Heart left ventricle (tissue), 16 donors: ENCODE results near the gene CHN1. TPM values are rescaled to one million over a fixed set of nuclear protein-coding genes. Genes with fewer than 3 reads are reported as not detected.

Experiments used
- ATAC-seq, 4 donors: fragments of 200-7000 bp; cut with Tn5 transposase; one replicate each; pipeline ENCODE4 v1.9.1; 2020 to 2022; ENCODE audit warnings: moderate library complexity in 4 of 4, mild to moderate bottlenecking in 3 of 4, moderate number of reproducible peaks in 1 of 4
- DNase-seq, 5 donors: peaks; one replicate each; pipeline ENCODE4 v3.0.0-alpha.2; 2020
- H3K27ac ChIP-seq, 12 donors: fragments of 200-600 bp; sonication (generic) in 4 of 12; one replicate each; pipeline versions ENCODE4 v1.5.0 to v1.8.0; 2016 to 2022; ENCODE audit warnings: mild to moderate bottlenecking in 2 of 12
- H3K27me3 ChIP-seq, 9 donors: fragments of 200-600 bp; sonication (generic) in 2 of 9; one replicate each; pipeline versions ENCODE4 v1.5.1 to v1.8.0; 2016 to 2022; ENCODE audit warnings: mild to moderate bottlenecking in 3 of 9
- H3K36me3 ChIP-seq, 9 donors: fragments of 200-600 bp; sonication (generic) in 2 of 9; one replicate each; pipeline versions ENCODE4 v1.5.0 to v1.8.0; 2018 to 2022; ENCODE audit warnings: mild to moderate bottlenecking in 2 of 9
- H3K4me1 ChIP-seq, 12 donors: fragments of 200-600 bp; sonication (generic) in 4 of 12; one replicate each; pipeline versions ENCODE4 v1.5.0 to v1.8.0; 2016 to 2022; ENCODE audit warnings: mild to moderate bottlenecking in 3 of 12
- H3K4me3 ChIP-seq, 12 donors: fragments of 200-600 bp; sonication (generic) in 4 of 12; one replicate each; pipeline versions ENCODE4 v1.5.0 to v1.8.0; 2017 to 2022; ENCODE audit warnings: mild to moderate bottlenecking in 9 of 12, moderate library complexity in 4 of 12
- H3K9me3 ChIP-seq, 12 donors: fragments of 200-600 bp; sonication (generic) in 4 of 12; one replicate each; pipeline versions ENCODE4 v1.5.0 to v1.8.0; 2016 to 2022; ENCODE audit warnings: mild to moderate bottlenecking in 1 of 12
- POLR2A ChIP-seq, 2 donors: fragments of 450-650 bp; IDR thresholded peaks; one replicate each; pipeline ENCODE4 v1.6.1; 2017; ENCODE audit warnings: antibody characterized with exemption in 2 of 2, mild to moderate bottlenecking in 2 of 2, moderate library complexity in 2 of 2
- WGBS, 4 donors: extraction: QIAGEN DNeasy Blood & Tissue Kit in 2 of 4; methylation state at CpG; one replicate each; pipeline versions ENCODE4 v1.1.5 to v1.1.7; 2013 to 2018; 5-methylcytosine and 5-hydroxymethylcytosine counted together
- intact Hi-C, 10 donors: fragments of 100-400 bp; cut with DNase I; formaldehyde crosslinking; loops; one replicate each; pipeline versions ENCODE4 v1.11.1 to v1.14.2; 2022
- polyA plus RNA-seq, 2 donors: library from polyadenylated mRNA; stranded (reverse); fragments of 200-250 nt; gene quantifications; one replicate each; pipeline ENCODE4 v1.2.3, GENCODE V29; 2013
- total RNA-seq, 9 donors: library from RNA; depleted of rRNA in 2 of 9; stranded (reverse); fragments of >200 nt in 2 of 9; fragmentation: NEBNext Ultra II Directional in 3 of 9; extraction: Animal tissue kit (Norgen Biotek cat#: 25700) in 3 of 9; gene quantifications; one replicate each; pipeline versions ENCODE4 v1.1.0 to v1.2.4, GENCODE V29; 2016 to 2023
- TF ChIP-seq, protein P1 (sequence below), 12 donors: fragments of 200-600 bp; sonication (generic) in 4 of 12; IDR thresholded peaks; one replicate each; pipeline versions ENCODE4 v1.5.0 to v1.8.0; 2018 to 2022; ENCODE audit warnings: antibody characterized with exemption in 12 of 12, mild to moderate bottlenecking in 5 of 12
- donor health status: ischemic (EF 13 %, LVEDD 7.1; RV severe dilation, severe dysfunction).
- donor health status: healthy with polysubstance abuse.
- donor health status: DM: no; HTN: yes; CAD: no.
- donor health status: DM: no; HTN: no; CAD: no.
- donor health status: ischemic (EF 25% LVEDD 6.9; RV normal size, moderate dysfunction).
- donor health status: ischemic (EF 25% LVEDD 5.7; RV mildly dilated, moderate dysfunction).
- donor health status: healthy.
- donor health status: DM: yes; HTN: yes; CAD: no.
- donor health status: ischemic (EF 35%, LVEDD 5.7; RV mildly dilated, moderate dysfunction).
- donor health status: nonischemic (EF 11% LVEDD 7.7; RV severe dilation, severe dysfunction).
- donor health status: DM: yes; HTN: yes; CAD: no.
- donor health status: PGD.
- donor health status: ischemic (EF 29% LVEDD 5.4; RV normal size, mild dysfunction).
- donor health status: nonischemic (EF 23%, LVEDD 6.1; RV moderate dilation, normal function).

CHN1 gene
- total and polyA plus RNA-seq, 11 donors, result 6.9 to 24.3 (median 19.2) TPM

GRCh38 chr2:174972924-174973323, 32.3 kb downstream of the CHN1 start:
- no peak for ATAC-seq
- Histone ChIP-seq H3K4me3 (no peak overlapping the region), H3K36me3 (no peaks in the 10 kb centered on the region), H3K4me1 (peaks cover 0 to 33% (median 15%) of the 10 kb centered on the region in 12 donors), H3K27me3 (no peaks in the 10 kb centered on the region), H3K9me3 (no peaks in the 10 kb centered on the region), H3K27ac (no peak overlapping the region)
- no peak for DNase-seq
- no peak for TF ChIP-seq POLR2A (IDR thresholded peaks at IDR 0.05)
- TF ChIP-seq, protein P1, sequence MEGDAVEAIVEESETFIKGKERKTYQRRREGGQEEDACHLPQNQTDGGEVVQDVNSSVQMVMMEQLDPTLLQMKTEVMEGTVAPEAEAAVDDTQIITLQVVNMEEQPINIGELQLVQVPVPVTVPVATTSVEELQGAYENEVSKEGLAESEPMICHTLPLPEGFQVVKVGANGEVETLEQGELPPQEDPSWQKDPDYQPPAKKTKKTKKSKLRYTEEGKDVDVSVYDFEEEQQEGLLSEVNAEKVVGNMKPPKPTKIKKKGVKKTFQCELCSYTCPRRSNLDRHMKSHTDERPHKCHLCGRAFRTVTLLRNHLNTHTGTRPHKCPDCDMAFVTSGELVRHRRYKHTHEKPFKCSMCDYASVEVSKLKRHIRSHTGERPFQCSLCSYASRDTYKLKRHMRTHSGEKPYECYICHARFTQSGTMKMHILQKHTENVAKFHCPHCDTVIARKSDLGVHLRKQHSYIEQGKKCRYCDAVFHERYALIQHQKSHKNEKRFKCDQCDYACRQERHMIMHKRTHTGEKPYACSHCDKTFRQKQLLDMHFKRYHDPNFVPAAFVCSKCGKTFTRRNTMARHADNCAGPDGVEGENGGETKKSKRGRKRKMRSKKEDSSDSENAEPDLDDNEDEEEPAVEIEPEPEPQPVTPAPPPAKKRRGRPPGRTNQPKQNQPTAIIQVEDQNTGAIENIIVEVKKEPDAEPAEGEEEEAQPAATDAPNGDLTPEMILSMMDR (IDR thresholded peaks at IDR 0.05), result no peak
- intact Hi-C loops, result no loop called here

- H3K4me1 ChIP-seq, result peaks cover 0 to 41% (median 16%) of the 10 kb centered on the region in 12 donors
- DNase-seq (peak in 4 of 5 donors; percentile 37 to 41 (median 40)), ATAC-seq (peak in 3 of 4 donors; percentile 79 to 92 (median 86))
- WGBS, 4 donors, result 46 to 47% (median 47%) methylated on average over 7 of the region's 7 CpGs
- H3K27me3 ChIP-seq, result no peaks in the 10 kb centered on the region
- H3K9me3 ChIP-seq, result no peaks in the 10 kb centered on the region
- no peak overlapping the region for H3K4me3 ChIP-seq
- H3K36me3 ChIP-seq, result no peaks in the 10 kb centered on the region
- H3K27ac ChIP-seq, result no peak overlapping the region
- intact Hi-C loops, result no loop called here
- TF ChIP-seq POLR2A (IDR thresholded peaks at IDR 0.05), result no peak
- TF ChIP-seq, protein P1 (IDR thresholded peaks at IDR 0.05), result no peak
Observed at GRCh38 chr2:174971868-174972781, 33.1 kb downstream of the CHN1 start.

- Histone ChIP-seq H3K27ac (no peak overlapping the region), H3K4me3 (no peak overlapping the region), H3K9me3 (no peaks in the 10 kb centered on the region), H3K4me1 (peaks cover 0 to 60% (median 34%) of the 10 kb centered on the region in 12 donors), H3K27me3 (no peaks in the 10 kb centered on the region), H3K36me3 (no peaks in the 10 kb centered on the region)
- 92 to 99% (median 97%) methylated on average over 1 of the region's 1 CpG for WGBS, 4 donors
- no peak for TF ChIP-seq POLR2A (IDR thresholded peaks at IDR 0.05)
- TF ChIP-seq, protein P1 (IDR thresholded peaks at IDR 0.05), result no peak
- no peak for ATAC-seq
- DNase-seq, result no peak
- intact Hi-C loops, result no loop called here
Observed at GRCh38 chr2:174970092-174970491, 35.1 kb downstream of the CHN1 start.

GRCh38 chr2:174969091-174969734, 36.0 kb downstream of the CHN1 start:
- H3K4me1 ChIP-seq, result peaks cover 0 to 60% (median 34%) of the 10 kb centered on the region in 12 donors
- H3K27ac ChIP-seq, result no peak overlapping the region
- H3K27me3 ChIP-seq, result no peaks in the 10 kb centered on the region
- H3K4me3 ChIP-seq, result no peak overlapping the region
- no peak for TF ChIP-seq POLR2A (IDR thresholded peaks at IDR 0.05)
- TF ChIP-seq, protein P1 (IDR thresholded peaks at IDR 0.05), result no peak
- ATAC-seq, result no peak
- 65 to 72% (median 70%) methylated on average over 6 of the region's 6 CpGs for WGBS, 4 donors
- intact Hi-C loops, result no loop called here
- no peaks in the 10 kb centered on the region for H3K9me3 ChIP-seq
- H3K36me3 ChIP-seq, result no peaks in the 10 kb centered on the region
- no peak for DNase-seq
